GM21619 (cell line): ENCODE results near the gene SBK2.

Experiments used
- ATAC-seq: cut with Tn5 transposase; IDR thresholded peaks from one replicate; pipeline ENCODE4 v1.9.1; 2021; ENCODE audit not compliant: unreplicated experiment

The SBK2 gene

DNA sequence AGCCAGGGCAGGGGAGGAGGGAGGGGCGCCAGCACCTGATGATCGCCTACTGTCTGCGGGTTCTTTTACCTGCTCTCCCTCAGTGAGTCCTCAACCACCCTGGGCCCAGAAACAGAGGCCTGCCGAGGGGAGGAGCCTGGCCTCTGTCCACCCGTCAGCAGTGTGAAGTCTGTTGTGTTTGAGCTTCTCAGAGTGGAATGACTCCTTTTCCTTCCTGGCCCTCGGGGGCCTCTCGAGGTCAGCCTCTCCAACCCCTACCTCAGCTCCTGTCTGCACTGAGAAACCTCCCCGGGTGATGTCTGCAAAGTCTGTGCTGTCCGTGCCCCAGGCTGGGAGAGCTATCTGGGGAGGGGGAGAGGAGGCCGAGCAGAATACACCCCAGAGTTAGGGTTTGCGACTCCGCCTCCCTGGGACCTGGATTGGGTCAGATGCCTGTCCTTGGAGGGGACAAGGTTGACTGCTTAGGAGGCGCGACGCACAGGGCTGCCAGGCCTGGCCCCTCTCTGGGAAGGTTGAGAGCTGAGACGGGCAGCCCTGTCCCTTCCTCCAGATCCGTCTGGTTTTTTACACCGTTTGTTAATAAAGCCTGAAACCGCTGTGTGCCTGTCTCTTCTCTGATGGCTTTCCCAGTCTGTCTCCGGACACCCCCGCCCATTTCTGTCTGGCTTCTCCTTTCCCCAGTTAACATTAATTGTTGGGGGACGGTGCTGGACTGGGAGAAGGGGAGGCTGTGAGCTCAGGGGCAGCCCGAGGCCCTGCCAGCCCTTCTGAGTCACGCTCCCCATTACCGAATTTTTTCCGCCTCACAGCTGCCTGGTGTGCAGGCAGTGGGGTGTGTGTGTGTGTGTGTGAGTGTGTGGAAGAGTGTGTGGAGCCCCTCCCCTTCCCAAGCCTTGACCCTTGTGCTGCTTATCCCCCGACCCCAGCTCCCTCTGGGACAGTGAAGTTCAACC, 49.7 kb downstream of the SBK2 start:
- no peak for ATAC-seq

DNA sequence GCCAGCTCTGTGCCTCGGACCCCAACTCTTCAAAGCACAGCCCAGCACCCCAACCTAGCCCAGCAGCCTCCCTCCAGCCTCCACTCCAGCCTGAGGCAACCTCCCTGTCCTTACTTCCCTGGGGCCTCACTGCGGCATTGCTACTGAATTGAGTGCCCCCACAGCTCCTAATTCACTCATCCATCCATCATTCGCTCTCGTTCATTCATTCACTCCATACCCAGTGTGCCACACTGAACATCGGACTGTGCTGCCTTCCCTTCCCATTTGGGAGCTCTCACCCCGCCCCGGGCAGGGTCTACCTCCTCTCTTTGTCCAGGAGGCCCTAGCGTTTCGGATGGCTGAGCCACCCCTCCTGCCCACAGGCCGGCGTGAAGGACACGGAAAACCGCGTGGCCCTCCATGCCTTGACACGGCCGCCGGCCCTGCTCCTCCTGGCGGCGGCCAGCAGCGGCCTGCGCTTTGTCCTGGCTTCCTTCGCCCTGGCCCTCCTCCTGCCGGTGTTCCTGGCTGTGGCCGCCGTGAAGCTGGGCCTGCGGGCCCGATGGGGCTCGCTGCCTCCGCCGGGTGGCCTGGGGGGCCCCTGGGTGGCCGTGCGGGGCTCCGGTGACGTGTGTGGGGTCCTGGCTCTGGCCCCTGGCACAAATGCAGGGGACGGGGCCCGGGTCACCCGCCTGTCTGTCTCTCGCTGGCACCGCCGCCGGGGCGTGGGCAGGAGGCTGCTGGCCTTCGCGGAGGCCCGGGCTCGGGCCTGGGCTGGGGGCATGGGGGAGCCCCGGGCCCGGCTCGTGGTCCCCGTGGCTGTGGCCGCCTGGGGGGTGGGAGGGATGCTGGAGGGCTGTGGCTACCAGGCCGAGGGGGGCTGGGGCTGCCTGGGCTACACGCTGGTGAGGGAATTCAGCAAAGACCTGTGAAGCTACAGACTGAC, 50.6 kb downstream of the SBK2 start:
- no peak for ATAC-seq

DNA sequence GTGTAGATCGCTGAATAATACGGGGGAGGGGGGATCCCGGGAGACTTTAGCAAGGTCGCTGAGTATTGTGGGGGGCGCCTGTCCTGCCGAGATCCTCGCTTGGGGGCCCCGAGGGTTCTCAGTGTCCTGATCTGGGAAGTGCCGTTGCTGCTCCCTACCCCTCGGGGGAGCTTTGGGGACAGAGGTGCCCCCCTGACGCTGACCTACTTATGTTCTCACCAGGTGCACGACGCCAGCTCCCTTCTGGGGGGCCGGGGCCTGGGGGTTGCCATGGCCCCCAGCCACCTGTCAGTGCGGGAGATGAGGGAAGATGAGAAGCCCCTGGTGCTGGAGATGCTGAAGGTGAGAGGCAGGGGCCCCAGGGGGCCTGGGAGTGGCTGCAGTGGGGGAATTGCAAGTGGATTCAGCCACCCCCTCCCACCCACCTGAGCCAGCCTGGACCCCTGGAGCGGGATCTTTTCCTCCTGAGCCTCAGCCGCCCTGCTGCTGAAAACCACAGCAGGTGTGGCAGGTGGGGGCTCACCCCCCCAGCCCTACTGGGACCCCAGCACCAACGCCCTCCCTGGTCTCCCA, 51.4 kb downstream of the SBK2 start:
- ATAC-seq, result no peak

DNA sequence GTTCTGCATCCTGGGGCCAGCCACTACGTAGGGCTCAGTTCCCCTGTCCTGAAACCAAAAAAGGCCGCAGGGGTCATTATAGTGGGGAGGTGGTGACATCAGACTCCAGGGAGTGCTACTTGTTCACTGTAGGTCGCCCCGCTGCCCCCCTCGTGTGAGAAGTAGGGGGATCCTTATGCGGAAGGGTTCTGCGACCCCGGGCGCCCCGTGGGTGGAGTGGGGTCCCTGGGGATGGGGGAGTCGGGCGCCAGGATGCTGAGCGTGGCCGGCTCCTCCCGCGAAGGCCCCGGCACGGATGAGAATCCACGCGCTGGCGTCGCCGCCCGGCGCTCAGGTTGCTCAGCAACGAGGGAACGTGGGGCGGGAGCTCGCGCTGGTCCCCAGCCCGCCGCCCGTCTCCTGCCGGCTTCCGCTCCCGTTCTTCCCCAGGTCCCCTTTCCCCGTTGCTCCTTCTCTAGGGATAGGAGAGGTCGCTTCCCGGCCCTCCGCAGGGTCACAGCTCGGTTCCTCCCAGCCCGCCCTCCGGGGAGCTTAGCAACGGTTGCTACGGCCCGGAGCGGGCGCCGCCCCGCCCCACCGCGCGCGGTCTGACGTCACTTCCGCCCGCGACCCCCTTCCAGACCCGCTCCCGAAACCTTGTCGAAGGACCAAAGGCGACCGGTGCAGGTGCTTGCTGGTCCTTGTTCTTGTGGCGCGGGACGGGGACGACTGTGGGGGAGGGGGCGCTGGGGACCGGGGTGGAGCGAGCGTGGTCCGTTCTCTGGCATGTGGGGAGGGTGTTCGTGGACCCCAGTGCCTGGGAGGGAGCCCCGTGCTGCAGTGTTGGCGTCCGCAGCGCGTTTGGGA, 52.1 kb downstream of the SBK2 start, which contains the start of gene NAT14:
Gene NAT14, plus strand, starts transcription at position 596 of the 846 bp plus-strand sequence. CDS start 521 bp downstream, outside the sequence.
- ATAC-seq, result peak; percentile 66

DNA sequence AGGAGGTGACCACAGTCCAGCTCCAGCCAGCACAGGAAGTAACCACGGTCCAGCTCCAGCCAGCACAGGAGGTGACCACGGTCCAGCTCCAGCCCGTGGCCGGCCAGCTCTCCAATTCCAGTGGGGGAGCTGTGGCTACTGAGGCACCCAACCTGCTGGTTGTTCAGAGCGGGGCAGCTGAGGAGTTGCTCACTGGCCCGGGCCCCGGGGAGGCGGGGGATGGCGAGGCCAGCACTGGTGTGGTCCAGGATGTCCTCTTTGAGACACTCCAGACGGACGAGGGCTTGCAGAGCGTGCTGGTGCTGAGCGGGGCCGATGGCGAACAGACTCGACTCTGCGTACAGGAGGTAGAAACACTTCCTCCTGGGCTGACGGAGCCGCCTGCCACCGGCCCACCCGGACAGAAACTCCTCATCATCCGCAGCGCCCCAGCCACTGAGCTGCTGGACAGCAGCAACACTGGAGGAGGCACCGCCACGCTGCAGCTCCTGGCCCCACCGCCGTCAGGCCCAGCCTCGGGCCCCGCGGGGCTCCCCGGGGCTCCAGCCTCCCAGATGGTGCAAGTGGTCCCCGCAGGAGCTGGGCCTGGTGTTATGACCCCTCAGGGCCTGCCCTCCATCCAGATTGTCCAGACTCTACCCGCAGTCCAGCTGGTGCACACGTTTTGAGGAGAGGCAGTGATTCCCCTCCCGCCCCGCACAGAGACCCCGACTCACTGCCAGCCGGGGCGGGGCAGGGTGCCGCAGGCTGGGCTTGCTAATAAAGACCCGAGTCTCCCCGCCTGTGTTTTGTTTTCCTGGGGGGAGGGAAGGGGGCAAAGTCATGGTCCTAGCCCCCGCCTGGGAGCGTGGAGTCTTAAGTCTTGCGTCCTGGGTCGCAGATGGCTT, 53.0 kb downstream of the SBK2 start:
- ATAC-seq, result no peak

DNA sequence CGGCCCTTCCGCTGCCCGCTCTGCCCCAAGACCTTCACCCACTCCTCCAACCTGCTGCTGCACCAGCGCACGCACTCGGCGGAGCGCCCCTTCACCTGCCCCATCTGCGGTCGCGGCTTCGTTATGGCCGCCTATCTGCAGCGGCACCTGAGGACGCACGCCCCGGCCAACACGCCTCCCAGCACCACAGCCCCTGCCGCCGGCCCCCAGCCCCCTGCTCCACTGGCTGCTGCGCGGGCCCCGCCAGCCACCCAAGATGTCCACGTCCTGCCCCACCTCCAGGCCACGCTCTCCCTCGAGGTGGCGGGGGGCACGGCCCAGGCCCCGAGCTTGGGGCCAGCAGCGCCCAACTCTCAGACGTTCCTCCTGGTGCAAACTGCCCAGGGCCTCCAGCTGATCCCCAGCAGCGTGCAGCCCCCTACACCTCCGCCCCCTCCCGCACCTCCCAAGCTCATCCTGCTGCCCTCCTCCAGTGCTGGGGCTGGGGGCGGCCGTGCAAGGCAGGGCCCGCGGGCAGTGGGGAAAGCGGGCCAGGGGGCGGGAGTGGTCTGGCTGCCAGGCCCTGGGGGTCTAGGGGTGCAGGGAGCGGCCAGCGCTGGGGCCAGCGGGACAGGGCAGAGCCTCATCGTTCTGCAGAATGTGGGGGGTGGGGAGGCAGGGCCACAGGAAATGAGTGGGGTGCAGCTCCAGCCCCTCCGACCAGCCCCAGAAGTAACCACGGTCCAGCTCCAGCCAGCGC, 53.8 kb downstream of the SBK2 start:
- no peak for ATAC-seq

DNA sequence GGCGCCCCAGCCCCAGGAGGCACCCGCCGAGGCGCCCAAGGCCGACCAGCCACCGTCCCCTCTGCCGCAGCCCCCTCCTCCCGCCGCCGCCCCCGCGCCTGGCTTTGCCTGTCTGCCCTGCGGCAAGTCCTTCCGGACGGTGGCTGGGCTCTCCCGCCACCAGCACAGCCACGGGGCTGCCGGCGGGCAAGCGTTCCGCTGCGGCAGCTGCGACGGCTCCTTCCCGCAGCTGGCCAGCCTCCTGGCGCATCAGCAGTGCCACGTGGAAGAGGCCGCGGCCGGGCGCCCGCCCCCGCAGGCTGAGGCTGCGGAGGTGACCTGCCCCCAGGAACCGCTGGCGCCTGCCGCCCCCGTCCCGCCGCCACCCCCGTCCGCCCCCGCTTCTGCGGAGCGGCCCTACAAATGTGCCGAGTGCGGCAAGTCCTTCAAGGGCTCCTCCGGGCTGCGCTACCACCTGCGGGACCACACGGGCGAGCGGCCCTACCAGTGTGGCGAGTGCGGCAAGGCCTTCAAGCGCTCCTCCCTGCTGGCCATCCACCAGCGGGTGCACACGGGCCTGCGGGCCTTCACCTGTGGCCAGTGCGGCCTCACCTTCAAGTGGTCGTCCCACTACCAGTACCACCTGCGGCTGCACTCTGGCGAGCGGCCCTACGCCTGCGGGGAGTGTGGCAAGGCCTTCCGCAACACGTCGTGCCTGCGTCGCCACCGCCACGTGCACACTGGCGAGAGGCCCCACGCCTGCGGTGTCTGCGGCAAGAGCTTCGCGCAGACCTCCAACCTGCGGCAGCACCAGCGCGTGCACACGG, 54.6 kb downstream of the SBK2 start:
- ATAC-seq, result no peak

DNA sequence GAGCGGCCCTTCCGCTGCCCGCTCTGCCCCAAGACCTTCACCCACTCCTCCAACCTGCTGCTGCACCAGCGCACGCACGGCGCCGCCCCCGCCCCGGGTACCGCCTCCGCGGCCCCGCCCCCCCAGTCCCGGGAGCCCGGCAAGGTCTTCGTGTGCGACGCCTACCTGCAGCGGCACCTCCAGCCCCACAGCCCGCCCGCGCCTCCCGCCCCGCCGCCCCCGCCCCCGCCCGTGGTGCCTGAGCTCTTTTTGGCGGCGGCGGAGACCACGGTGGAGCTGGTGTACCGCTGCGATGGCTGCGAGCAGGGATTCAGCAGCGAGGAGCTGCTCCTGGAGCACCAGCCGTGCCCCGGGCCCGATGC, 55.2 kb downstream of the SBK2 start:
- no peak for ATAC-seq

DNA sequence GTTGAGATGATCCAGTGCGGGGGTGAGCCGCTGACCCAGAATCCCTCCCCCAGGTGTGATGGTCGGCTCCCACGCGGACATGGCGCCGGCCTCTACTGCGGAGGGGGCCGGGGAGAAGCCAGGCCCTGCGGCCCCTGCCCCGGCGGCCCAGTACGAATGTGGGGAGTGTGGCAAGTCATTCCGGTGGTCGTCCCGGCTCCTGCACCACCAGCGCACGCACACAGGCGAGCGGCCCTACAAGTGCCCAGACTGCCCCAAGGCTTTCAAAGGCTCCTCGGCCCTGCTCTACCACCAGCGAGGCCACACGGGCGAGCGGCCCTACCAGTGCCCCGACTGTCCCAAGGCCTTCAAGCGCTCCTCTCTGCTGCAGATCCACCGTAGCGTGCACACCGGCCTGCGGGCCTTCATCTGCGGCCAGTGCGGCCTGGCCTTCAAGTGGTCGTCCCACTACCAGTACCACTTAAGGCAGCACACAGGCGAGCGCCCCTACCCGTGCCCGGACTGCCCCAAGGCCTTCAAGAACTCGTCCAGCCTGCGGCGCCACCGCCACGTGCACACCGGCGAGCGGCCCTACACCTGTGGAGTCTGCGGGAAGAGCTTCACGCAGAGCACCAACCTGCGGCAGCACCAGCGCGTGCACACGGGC, 55.7 kb downstream of the SBK2 start:
- ATAC-seq, result no peak

DNA sequence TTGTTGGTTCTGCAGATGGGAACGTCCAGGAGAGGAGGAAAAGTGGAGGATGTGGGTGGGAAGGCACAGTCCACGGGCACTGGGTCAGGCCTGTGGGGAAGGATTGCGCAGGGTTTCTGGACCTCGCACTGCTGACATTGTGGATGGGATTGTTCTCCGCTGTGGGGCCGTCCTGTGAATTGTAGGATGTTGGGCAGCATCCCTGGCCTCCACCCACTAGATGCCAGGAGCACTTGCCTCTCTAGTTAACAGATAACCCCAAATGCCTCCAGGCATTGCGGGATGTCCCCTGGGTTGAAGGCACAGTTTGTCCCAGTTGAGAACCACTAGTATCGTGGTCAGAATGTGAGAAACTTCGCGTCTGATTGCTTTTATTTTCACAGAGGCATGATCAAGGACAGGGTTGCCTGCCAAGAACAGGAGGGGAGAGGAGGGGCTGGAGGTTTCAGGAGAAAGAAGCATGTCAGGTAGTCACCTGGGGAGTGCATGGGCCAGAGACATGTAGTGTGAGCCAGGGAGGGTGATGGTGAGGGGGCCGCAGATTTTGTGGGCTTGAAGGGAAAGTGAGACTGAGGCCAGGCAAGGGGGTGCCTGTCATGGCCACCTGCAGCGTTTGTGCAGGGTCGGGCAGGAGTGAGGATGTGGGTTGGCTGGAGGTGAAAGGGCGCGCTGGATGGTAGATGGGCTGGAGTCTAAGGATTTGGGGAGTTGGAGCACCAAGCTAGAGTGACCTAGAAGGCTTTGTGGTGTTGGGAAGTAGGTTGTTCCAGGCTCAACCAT, 57.3 kb downstream of the SBK2 start:
- ATAC-seq, result no peak

DNA sequence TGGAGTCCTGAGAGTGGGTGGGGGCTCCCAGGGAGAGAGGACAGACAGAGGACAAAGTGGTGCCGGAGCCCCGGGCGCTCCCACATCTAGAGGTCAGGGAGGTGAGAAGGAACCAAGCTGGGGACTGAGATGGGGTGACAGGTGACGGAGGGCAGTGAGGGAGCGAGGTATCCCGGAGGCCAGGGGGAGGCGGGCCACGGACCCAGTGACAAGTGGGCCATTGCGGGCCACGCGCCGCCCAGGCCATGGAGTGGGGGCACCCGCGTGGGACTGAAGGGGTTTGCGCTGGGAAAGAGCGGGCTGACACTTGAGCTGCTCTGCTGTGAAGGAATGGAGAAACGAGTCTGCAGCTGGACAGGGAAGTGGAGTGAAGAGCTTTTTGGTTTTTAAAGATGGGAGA, 57.9 kb downstream of the SBK2 start:
- no peak for ATAC-seq
